ENCODE measurements around the gene ACTN3.
A peak's percentile ranks its signal among the peaks of the same experiment; 100 is the strongest.
"Not testable (repeated sequence)": the region's sequence is repeated elsewhere in the genome, so short reads cannot be mapped to it uniquely, and the experiment has no call there.

ACTN3 gene

DNA sequence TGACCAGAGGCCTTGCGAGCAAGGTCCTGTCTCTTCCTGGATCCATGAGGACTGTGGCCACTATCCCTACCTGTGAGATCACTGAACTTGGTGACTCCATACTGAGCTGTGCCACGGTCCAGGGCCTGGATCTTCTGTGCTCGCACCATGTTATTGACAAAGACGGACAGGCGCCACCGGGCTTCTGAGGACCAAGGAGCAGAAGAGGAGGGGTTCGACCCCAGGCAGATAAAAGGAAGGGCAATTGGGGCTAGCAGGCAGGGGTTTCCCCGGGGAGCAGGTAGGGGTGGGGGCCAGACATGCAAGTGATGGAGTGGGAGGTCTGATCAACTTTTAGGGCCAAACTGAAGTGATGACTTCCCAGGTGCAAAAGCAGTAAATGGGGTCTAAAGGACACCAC, 19.5 kb downstream of the ACTN3 start:
- DNase-seq, result no peak

DNA sequence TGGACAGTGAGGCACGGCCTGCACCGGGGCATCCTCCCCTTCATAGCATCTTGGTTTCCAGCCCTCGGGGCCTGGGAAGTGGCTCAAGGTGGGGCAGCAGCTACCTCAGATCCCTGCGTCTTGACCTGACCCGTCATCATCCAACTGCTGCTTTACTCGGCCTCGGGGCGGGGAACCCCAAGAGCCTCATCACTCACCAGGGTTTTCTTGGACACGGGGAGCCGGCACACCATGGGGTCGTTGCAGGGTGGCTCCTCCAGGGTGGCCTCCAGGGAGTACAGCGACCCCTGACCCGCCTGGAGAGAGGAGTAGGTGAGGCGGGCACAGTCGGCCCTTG, 21.1 kb downstream of the ACTN3 start:
- no peak for DNase-seq

DNA sequence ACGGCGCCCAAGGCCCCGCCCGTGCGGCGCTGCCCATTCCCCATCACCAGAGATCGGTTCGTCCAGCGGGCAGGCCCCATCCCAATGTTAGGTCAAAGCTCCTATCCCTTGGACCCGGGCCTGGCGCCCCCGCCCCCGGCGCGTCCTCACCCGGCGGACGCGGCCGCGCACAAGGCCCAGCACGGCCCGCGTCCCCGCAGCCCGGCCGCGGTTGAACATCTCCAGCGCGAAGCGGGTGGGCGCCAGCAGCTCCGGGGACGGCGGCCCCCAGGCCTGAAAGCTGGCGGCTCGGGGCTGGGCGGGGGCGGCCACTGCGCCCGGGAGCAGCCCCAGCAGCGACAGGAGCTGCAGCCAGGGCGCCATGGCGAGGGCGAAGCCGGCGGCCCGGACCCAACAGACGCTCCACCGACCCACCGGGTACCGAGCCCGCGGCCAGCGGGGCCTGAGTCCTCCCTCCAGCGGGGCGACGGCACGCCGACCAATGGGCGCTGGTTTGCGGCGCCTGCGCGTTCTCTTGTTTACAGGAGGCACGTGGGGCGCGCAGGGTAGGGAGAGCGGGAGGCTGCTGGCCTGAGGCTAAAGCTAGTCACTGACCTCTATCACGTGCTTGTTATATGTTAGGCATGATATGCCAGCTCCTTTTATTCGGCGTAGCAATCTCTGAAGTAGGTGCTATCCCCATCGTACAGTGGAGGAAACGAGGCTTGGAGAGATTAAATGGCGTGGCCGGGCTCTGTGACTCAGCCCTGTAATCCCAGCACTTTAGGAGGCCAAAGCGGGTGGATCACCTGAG, 21.6 kb downstream of the ACTN3 start, which contains the start of gene CTSF:
Gene CTSF, minus strand, starts transcription at position 483 of the 793 bp plus-strand sequence. Its CDS starts 120 bp downstream, at position 363.
- DNase-seq, result peak; percentile 86 to 94 (median 90)

DNA sequence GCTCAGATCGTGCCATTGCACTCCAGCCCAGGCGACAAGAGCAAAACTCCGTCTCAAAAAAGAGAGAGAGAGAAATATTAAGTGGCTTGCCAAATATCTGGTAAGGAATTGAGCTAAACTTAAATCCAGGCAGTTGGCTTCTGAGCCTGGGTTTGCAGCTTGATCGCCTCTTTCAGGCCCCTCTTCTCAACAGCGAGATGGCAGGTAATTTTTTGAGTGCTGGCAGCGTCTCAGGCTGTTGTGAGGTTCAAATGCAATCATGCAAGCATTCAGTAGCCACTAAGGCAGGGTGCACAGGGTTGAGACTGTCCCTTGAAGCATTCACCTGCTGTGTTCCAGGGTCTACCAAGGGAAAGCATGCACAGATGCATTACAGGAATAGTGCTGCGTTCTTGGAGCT, 22.4 kb downstream of the ACTN3 start:
- no peak for DNase-seq

DNA sequence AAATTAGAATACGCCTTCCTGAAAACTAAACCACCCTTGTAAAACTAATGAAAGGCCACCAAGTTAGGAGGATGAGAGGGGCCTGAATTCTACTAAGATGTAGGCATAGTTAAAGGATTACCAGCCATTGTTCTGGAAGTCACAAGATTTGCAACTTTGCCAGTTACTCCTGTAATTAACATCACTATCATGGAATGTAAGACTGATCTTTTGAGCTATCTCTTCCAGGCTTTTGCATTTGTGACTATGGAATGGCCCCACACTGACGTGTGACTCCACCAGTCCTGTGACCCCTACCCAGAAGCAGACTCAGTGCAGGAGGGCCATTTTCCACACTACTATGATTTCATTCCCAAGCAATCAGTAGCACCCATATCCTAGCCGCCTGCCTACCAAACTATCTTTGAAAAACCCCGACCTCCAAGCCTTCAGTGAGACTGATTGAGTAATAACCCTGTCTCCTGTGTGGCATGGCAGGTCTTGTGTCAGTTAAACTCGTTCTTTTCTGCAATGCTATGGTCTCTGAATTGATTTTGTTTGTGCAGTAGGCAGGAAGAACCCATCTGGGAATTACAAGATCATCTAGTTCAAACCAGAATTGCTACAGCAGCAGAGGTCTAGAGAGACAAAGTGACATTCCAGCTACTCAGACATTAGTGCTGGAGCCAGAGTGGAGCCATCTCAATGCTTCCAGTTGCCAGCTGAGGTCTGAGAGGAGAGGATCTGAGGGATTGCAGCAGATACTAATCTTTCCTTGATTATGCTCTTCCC, 23.6 kb downstream of the ACTN3 start:
- DNase-seq, result no peak

DNA sequence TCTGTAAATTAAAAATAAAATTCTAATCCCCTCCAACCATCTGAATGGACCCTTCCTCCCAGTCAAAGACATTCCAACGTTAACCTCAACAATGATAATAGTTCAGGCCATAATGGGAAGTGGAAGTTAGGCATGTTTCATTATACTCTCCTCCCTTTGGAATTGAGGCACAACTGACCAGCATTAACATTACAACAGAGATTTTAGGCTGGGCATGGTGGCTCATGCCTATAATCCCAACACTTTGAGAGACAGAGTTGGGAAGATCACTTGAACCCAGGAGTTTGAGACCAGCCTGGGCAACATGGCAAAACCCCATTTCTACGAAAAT, 24.1 kb downstream of the ACTN3 start:
- DNase-seq, result no peak

DNA sequence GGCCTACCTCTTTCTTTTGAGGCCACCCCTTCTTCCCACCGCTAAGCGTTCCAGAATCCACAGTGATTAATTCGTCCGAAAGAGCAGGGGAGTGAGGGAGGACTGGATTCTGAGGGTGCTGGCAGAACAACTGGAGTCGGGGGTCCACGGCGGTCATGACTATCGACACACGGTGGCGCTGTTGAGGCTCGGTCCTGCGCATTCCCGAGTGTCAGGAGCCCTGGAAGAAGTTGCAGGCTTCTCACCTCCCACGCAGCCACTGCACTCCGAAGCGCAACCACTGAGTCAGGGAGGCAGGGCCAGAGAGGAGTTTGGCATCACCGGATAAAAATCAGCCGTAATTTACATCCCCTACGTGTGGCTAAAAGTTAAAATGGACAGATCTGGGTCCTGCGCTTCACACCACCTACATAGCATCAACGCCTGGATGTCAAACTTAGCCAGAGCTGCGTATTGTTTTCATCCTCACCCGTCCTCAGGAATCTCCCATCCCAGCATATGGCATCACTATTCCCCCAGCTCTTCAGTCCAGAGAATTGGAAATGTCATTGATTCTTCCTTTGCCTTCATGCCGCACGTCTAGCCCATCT, 32.4 kb downstream of the ACTN3 start:
- DNase-seq, result peak; percentile 86 to 93 (median 92)

DNA sequence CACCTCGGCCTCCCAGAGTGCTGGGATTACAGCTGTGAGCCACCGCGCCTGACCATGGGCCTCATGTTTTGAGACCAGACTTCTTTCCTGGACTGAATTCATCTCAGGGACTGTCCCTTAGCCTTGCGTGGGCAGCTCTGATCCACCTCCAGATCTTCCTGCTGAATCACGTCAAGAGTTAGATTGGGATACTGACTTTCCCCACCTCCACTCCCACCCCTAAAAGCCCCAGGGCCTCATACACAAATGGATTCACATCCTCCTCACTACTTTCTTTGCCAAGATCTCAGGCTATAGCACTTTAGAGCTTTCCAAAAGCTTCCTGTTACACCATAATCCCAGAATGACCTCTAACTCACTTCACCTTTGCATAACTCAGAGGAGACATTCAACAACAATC, 34.1 kb downstream of the ACTN3 start:
- peak; percentile 53 to 81 (median 74) for DNase-seq

DNA sequence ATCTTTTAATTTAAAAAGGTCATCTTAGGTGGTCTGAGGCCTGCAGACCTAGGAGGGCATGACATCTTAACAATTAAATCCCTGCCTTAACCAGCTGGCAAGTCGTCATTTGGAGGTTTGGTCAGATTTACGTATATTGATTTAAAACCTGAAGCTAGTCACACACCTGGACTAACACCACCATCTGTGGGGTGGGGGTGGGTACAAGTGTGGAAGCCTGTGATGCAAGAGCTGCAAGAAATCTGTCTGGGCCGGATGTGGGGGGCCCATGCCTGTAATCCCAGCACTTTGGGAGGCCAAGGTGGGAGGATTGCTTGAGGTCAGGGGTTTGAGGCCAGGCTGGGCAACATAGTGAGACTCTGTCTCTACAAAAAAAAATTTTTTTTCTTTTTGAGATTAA, 34.6 kb downstream of the ACTN3 start:
- DNase-seq, result no peak

DNA sequence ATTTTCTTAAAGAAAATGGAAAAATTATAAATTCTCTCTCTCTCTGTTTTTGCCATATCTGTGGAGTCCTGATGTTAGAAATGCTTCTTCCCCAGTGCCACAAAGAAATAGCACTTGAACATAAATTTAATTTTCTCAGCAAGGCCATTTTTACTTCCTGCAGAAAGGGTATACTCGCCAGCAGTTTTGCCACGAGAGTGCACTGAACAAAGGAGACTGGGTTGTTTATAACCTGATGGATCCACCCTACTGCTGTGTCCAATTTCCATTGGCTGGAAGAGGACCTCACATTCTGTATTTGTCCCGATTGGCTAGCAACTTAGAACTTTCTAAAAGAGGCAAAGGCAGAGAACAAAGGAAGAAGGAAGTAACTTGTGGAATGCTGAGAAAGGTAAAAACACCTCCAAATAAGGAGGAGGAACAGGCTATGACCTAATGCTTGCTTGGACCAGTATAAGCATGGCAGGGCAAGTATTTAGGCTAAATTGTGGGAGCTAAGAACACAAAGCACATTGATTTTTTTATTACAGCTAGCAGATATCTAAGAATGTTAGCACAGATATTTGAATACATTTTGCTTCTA, 36.0 kb downstream of the ACTN3 start:
- DNase-seq, result not testable (repeated sequence)

DNA sequence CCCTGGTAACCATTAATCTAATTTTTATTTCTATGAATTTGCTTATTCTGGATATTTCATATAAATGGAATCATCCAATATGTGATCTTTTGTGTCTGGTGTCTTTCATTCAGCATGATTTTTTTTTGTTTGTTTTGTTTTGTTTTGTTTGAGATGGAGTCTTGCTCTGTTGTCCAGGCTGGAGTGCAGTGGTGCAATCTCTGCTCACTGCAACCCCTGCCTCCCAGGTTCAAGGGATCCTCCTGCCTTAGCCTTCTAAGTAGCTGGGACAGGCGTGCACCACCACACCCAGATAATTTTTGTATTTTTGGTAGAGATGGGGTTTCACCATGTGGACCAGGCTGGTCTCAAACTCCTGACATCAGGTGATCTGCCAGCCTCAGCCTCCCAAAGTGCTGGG, 38.7 kb downstream of the ACTN3 start:
- not testable (repeated sequence) for DNase-seq

DNA sequence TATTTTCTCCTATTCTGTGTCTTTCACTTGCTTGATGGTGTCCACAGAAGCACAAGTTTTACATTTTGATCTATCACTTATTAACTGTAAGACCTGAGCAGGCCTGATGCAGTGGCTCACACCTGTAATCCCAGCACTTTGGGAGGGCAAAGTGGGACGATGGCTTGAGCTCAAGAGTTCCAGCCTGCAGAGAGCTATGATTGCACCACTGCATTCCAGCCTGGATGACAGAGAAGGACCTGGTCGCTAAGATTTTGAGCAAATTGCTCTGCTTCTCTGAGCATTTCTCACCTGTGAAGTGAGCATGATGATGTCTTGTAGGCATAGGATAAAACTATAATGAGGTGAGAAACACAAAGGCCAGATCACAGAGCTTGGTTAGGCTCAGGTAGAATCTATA, 39.4 kb downstream of the ACTN3 start:
- DNase-seq, result no peak

DNA sequence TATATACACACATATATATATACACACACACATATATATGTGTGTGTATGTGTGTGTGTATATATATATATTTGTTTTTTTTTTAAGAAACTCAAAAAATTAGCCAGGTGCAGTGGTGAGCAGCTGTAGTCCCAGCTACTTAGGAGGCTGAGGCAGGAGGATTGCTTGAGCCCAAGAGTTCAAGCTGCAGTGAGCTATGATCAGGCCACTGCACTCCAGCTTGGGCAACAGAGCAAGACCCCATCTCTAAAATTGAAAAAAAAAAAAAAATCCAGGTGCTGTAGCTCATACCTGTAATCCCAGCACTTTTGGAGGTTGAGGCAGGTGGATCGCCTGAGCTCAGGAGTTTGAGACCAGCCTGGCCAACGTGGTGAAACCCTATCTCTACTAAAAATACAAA, 42.6 kb downstream of the ACTN3 start:
- DNase-seq, result not testable (repeated sequence)

DNA sequence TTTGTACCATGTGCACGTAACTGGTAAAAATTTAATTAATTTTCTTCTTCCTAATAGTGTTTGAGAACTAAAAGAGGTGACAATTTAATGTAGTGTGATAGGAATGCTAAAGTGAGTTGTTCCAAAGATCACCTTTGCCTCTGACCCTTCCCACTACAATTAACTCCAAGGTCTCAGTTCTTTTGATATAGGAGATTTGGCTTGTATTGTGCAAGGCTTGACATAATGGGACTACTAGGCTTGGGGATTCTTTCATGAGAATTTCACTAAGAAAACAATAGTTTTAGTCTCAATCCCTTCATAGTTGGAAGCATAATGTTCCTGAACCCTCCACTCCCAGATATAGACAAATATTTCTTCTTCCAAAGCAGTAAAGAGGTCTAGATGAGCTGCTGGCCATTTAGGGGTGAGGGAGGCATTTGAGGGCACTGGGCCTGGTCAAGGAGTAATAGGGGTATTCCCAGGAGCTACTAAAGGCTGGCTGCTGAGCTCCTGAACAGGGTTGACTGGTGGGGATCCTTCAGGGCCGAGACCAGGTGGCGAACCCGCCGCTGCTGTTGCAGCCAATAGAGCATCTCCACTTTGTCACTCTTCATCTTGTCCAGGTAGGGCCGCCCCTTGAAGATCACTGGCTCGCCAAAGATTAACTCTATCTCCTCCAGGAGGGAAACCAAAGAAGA, 43.4 kb downstream of the ACTN3 start:
- DNase-seq, result no peak

DNA sequence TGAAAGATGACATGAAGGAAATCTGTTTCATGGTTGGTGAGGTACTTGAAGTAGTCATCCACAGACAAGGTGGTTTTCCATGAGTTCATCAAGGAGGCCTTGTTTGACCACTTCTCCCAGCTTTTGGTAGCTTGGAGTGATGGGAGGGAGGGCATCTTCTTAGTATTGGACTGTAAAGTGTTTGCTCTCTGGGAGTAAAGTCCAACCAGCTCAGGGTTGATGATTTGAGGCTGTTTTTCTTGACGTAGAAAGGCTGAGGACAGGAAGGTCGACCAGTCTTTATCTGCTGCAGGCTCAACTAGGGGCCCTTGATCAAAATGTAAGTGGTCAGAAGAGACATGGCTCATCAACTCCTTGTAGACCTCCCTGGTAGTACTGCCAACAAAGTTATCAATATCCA, 44.5 kb downstream of the ACTN3 start:
- no peak for DNase-seq

DNA sequence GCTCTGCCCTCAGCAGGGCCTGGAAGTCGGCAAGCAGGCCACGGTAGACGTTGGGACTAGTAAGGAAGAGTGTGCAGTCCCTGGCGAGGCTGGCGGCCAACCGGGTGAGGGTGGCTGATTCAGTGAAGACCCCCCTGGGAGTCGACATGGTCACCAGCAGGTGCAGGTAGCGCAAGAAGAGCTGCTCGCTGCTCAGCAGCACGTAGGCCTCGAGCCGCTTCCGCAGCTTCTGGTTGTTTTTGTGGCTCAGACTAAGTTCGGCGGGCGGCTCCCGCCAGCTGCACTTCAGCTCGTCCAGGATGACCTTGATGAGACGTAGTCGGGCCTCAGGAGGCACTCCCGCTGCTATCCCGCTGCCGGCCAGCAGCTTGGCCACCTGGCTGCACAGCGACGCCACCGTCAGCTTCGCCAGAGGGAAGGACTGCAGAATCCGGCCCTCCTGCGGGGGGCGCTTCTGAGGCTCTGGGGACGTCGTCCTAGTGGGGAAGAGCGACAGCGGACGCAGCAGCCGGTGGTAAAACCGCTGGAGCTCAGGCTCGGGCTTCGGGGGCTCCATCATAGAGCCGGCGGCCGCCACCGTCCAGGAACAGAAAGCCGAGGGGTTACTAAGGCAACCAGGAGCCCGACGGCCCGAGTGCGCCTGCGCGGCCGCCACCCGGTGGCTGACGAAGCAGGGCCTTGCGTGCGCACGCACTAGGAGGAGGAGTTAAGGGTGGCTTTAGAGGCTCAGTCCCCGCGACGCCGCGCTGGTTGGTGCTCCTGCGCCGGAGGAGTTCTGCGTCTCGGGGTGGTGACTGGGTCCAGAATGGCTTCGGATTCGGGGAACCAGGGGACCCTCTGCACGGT, 46.0 kb downstream of the ACTN3 start, which contains the start of the genes CCDC87 and CCS:
Gene CCDC87, minus strand, starts transcription at position 607 of the 846 bp plus-strand sequence. Its CDS starts 48 bp downstream, at position 559.
Gene CCS, plus strand, starts transcription at position 729 of the 846 bp plus-strand sequence. Its CDS starts 77 bp downstream, at position 806.
- peak; percentile 98 to 99 (median 98) for DNase-seq

DNA sequence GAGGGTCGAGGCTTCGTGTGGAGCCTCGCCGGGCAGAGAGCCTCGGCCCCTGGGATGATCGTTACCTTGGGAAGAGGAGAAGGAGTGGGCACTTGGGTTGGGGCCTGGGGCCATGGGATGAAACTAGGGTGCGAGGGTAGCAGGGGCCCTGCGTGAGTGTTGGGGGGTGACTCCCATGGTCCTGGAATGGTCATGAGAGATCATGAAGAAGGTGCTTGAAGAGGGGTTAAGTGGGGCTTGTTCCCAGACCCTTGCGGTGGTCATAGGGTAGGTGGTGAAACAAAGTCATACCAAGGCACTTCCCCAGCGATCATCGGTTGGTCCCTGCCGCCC, 46.6 kb downstream of the ACTN3 start:
- DNase-seq, result peak in 2 of 4 experiments; percentile 17 to 21

DNA sequence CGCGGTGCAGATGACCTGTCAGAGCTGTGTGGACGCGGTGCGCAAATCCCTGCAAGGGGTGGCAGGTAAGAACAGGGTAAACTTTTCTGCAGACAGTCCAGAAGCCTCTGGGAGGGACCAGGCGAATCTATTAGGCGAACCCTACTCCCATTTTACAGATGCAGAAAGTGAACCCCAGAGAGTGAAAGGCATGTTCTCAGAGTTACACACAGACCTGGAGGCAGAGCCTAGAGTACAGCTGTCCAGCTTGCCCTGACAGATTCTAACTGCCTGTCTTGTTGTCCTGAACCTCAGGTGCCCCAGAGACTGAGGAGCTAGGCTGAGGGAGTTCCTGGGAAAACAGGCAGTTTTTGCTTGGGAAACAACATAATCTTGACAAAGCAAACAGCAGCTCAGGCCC, 46.9 kb downstream of the ACTN3 start:
- DNase-seq, result peak in 1 of 4 experiments; percentile 8

DNA sequence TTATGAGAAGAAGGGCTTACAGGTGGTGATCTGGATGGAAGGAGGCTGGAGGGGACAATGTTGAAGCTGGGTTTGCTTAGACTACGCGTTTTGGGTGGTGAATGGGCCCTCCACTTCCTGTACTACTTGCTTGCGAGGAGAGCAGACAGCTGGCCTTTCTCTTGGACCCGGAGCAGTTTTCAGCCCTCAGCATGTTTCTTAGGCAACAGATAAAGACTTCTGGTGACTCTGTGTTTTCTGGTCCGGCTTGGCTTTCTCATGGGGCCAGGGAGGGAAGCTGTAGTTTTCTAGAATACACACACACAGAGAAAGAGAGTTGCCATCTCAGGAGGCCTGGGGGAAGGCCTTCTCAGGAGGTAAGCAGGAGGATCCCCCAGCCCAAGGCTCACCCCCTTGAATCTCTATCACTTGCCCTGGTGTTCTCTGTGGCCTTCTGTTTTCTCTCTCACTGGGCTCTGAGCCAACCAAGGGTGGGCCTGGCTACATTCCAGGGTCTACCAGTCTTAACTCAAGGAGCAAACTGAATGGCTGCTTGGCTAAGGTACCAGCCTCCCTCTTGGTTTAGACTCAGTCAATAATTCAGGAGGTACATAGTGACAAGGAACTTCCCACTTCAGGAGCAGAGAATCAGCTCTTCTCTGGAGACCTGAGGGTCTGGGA, 48.7 kb downstream of the ACTN3 start:
- peak; percentile 47 to 74 (median 52) for DNase-seq

DNA sequence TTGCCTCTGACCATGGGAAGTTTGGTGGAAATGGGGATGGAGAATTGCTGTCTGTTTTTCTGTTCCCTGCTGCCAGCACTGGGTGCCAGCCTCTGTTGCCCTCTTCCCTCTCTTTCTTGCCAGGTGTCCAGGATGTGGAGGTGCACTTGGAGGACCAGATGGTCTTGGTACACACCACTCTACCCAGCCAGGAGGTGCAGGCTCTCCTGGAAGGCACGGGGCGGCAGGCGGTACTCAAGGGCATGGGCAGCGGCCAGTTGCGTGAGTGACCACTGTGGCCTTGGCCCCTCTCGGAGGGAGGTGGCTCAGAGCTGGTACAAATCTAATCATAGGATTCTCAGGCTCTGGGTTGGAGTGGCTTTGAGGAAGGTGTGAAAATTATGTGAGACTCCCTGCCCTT, 52.3 kb downstream of the ACTN3 start:
- no peak for DNase-seq

DNA sequence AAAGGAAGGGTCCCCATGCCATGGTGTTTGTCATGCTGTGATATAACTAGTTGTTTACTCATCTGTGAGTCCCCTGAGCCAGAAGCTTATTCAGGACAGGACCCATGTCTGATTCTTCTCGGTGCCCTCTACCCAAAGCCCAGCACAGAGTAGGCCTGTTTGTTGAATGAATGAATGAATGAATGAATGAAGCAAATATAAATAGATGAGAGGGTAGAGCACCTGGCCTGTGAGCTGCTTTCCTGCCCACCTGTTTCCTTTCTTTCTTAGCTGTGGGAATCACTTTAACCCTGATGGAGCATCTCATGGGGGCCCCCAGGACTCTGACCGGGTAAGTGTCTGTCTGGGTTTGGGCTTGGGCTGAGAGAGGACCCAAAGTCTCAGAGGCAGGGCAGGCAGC, 53.5 kb downstream of the ACTN3 start:
- DNase-seq, result no peak
